Loucy (cell line): ENCODE data around the gene PI4KA.

ENCODE experiments used
- CTCF ChIP-seq: fragments of 200-600 bp; sonication (generic); conservative IDR thresholded peaks from 2 replicates; pipeline ENCODE4 v1.5.1; 2014; ENCODE audit warnings: mild to moderate bottlenecking, antibody characterized with exemption, low read length
- EZH2phosphoT487 ChIP-seq: fragments of 200-600 bp; IDR thresholded peaks from 2 replicates; pipeline ENCODE4 v1.6.1; 2018; ENCODE audit warnings: antibody characterized with exemption, mild to moderate bottlenecking, moderate library complexity, borderline replicate concordance

GRCh38 chr22:20853236-20853660, 5.4 kb downstream of the PI4KA start:
- TF ChIP-seq CTCF (no peak), EZH2phosphoT487 (no peak)
